Nephron (organoid): ENCODE data around the gene GHR.
"Not testable (repeated sequence)": the region's sequence is repeated elsewhere in the genome, so short reads cannot be mapped to it uniquely, and the experiment has no call there.

Source experiments
- H3K27ac Mint-ChIP-seq, 3 experiments: 2 replicates each; pipeline ENCODE4 v1.8.0; 2020; ENCODE audit warnings: mixed read lengths in 3 of 3, mild to moderate bottlenecking in 2 of 3, moderate library complexity in 1 of 3
- H3K27me3 Mint-ChIP-seq: 2 replicates; pipeline ENCODE4 v1.8.0; 2021; ENCODE audit warnings: low read depth, mild to moderate bottlenecking, moderate library complexity, mixed read lengths
- H3K36me3 Mint-ChIP-seq: 2 replicates; pipeline ENCODE4 v1.8.0; 2020; ENCODE audit warnings: low read depth, mixed read lengths
- H3K4me1 Mint-ChIP-seq: 2 replicates; pipeline ENCODE4 v1.8.0; 2020; ENCODE audit warnings: mixed read lengths
- H3K4me3 Mint-ChIP-seq, 3 experiments: 2 replicates each; pipeline ENCODE4 v1.8.0; 2020; ENCODE audit warnings: mild to moderate bottlenecking in 3 of 3, mixed read lengths in 3 of 3, moderate library complexity in 2 of 3
- H3K9me3 Mint-ChIP-seq: 2 replicates; pipeline ENCODE4 v1.8.0; 2020; ENCODE audit warnings: mixed read lengths
- CTCF ChIP-seq, 3 experiments: fragments of 200-600 bp; sonication (generic); IDR thresholded peaks; one replicate each; pipeline ENCODE4 v1.5.0; 2021; ENCODE audit warnings: antibody characterized with exemption in 3 of 3; ENCODE audit not compliant: unreplicated experiment in 3 of 3

GHR gene

DNA sequence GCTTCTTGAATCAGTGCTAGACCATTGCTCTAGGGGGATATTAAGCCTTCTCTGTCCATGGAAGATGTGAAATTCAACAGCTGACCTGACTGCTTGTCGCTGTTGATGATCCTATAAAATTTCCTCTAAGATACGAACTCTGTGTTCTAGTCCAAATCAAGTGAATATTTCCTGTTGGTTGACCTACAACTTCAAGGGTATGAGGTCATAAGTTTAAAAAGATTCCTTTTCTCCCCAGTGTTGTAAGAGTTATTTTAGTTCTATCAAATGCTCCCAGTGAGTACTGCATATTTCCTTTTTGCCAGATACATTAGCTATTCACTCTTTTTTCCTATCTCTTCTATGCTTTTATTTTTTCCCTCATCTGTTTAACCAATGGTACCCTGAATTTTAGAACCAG is 230.5 kb downstream of the GHR start:
- no peak for TF ChIP-seq CTCF (IDR thresholded peaks at IDR 0.05; ENCODE audit: unreplicated experiment in 3 of 3)
- Mint-ChIP-seq H3K27me3 (no peaks in the 10 kb centered on the region), H3K4me1 (peaks cover 28% of the 10 kb centered on the region), H3K27ac (no peak overlapping the region), H3K36me3 (no peaks in the 10 kb centered on the region), H3K4me3 (no peak overlapping the region), H3K9me3 (no peaks in the 10 kb centered on the region)

- H3K4me1 Mint-ChIP-seq: peaks cover 24% of the 10 kb centered on the region
- peaks cover 6% of the 10 kb centered on the region for H3K36me3 Mint-ChIP-seq
- no peaks in the 10 kb centered on the region for H3K27me3 Mint-ChIP-seq
- TF ChIP-seq CTCF (IDR thresholded peaks at IDR 0.05; ENCODE audit: unreplicated experiment in 3 of 3): no peak
- peaks cover 7% of the 10 kb centered on the region for H3K9me3 Mint-ChIP-seq
- no peak overlapping the region for H3K4me3 Mint-ChIP-seq
- H3K27ac Mint-ChIP-seq: no peak overlapping the region
Measured at GRCh38 chr5:42654645-42655044, 231.4 kb downstream of the GHR start.

DNA sequence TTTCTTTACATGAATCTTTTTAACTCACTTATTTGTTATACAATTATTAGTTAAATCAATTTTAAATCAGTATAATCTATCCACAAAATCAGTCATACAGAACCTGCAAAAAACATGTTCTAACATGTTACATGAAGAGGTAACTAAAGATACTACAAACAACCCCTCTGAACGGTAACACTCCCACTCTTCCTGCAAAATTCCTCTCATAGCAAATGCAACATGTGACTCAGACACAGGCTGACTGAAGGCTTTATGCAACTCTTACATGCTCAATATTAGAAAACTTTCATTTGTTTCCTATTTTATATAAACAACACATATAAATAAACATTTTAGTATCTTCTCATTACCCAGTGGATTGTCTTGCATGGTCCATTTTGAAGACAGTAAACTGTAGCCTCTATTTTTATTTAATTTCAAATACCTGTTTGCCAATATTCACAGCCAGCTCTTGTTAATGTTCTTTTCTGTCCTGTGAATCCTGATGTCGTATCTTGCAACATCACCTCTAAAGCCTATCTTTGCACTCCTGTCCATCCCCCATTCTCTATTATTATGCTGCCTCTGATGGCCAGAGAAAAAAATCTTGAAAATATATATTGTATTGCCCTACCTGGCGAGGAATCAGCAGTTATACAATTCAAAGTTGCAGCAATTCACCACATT is 232.9 kb downstream of the GHR start:
- H3K36me3 Mint-ChIP-seq: peaks cover 11% of the 10 kb centered on the region
- peak overlapping the region in 1 of 3 experiments; percentile 16 for H3K4me3 Mint-ChIP-seq
- H3K4me1 Mint-ChIP-seq: peaks cover 24% of the 10 kb centered on the region
- H3K9me3 Mint-ChIP-seq: peaks cover 11% of the 10 kb centered on the region
- peak overlapping the region; percentile 57 to 79 (median 63) for H3K27ac Mint-ChIP-seq
- H3K27me3 Mint-ChIP-seq: no peaks in the 10 kb centered on the region
- no peak for TF ChIP-seq CTCF (IDR thresholded peaks at IDR 0.05; ENCODE audit: unreplicated experiment in 3 of 3)

- TF ChIP-seq CTCF (IDR thresholded peaks at IDR 0.05; ENCODE audit: unreplicated experiment in 3 of 3): peak; percentile 36 to 43 (median 41)
- H3K4me3 Mint-ChIP-seq: peak overlapping the region in 1 of 3 experiments; percentile 16
- peaks cover 11% of the 10 kb centered on the region for H3K36me3 Mint-ChIP-seq
- H3K27ac Mint-ChIP-seq: peak overlapping the region; percentile 57 to 79 (median 63)
- peaks cover 24% of the 10 kb centered on the region for H3K4me1 Mint-ChIP-seq
- no peaks in the 10 kb centered on the region for H3K27me3 Mint-ChIP-seq
- H3K9me3 Mint-ChIP-seq: peaks cover 14% of the 10 kb centered on the region
Measured at GRCh38 chr5:42656651-42657015, 233.4 kb downstream of the GHR start.

GRCh38 chr5:42659869-42660268 is 236.6 kb downstream of the GHR start:
- Mint-ChIP-seq H3K36me3 (peaks cover 11% of the 10 kb centered on the region), H3K4me1 (peaks cover 18% of the 10 kb centered on the region), H3K9me3 (peaks cover 21% of the 10 kb centered on the region)
- not testable (repeated sequence) for H3K27ac Mint-ChIP-seq, H3K27me3 Mint-ChIP-seq, H3K4me3 Mint-ChIP-seq

- Mint-ChIP-seq H3K9me3 (peaks cover 21% of the 10 kb centered on the region), H3K4me1 (peaks cover 4% of the 10 kb centered on the region), H3K27me3 (no peaks in the 10 kb centered on the region), H3K4me3 (no peak overlapping the region), H3K36me3 (peaks cover 3% of the 10 kb centered on the region), H3K27ac (no peak overlapping the region)
- TF ChIP-seq CTCF (IDR thresholded peaks at IDR 0.05; ENCODE audit: unreplicated experiment in 3 of 3): no peak
Measured at GRCh38 chr5:42665857-42666256, 242.6 kb downstream of the GHR start.
